Non-pigmented ciliary epithelial cell (primary cell): ENCODE measurements around the gene XRCC2.
"Not testable (repeated sequence)": the region's sequence is repeated elsewhere in the genome, so short reads cannot be mapped to it uniquely, and the experiment has no call there.

Experiments
- DNase-seq: peaks from one replicate; pipeline ENCODE4 v3.0.0-alpha.2; 2010; ENCODE audit warnings: low read depth

XRCC2 gene

DNA sequence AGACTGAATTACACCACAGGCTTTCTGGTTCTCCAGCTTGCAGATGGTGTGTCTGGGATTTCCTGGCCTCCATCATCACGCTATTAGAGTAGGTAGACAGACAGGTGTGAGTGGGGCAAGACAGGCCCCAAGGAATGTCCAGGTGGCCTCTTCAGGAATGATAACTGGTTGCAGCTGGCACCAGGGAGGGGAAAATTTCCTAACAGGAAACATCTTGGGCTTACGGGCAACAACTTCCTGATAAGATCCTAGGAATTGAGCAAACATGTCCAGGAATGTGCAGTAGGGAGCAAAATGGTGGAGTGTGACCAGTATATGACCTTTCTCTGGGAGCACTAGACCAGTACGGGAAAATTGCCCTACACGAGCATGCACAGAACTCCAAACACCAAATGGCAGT lies 11.3 kb downstream of the XRCC2 start:
- DNase-seq: no peak

DNA sequence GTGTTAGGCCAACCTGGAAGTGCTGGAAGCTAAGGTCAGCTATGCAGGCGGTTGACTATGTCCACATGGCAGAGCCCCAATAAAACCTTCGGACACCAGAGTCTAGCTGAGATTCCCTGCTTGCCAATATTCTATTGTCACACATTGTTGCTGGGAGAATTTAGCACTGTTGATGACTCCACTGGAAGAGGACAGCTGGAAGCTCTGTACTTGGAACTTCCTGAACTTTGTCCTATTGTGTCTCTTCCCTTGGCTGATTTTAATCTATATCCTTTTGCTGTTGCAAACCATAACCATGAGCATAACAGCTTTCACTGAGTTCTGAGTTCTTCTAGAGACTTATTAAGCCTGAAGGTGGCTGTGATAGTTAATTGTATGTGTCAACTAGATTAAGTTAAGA lies 12.0 kb downstream of the XRCC2 start:
- no peak for DNase-seq

- DNase-seq: no peak
These were observed 12.7 kb downstream of the XRCC2 start for GRCh38 chr7:152663148-152663740.

DNA sequence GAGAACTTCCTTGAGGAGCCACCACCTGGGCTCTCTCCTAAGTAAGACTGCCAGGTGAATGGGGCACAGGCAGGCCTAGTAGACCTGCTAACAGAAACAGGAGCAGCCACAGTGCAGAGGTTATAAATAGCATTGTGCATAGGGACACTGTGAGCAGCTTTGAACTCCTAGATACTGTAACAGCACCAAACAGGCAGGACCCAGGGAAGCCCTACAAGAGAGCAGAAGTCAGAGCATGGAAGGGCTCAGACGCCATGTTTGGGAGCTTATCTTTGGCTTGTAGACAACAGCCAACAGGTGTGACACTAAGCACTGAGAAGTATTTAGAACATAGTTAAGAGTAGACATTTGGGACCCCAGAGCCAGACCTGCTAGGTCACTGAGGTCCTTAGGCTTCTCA lies 14.5 kb downstream of the XRCC2 start:
- no peak for DNase-seq

- no peak for DNase-seq
These were observed 15.9 kb downstream of the XRCC2 start for GRCh38 chr7:152660021-152660420.

DNA sequence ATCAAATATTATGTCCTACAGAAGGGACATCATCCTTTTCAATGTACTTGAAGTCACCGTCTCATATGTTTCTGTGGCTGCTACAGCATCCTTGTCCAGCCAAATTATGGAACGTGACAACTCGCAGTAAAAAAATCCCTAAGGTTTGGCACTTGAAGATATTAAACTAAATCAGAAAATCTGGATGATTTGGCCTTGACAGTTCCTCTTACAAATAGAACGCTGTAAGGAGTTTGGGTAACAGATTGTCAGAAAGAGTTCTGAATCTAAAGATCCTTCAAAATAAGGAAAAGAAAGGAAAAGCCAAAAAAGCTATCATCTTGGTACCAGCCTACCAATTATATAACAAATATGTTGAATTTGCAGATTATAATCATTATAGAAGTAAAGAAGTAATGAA lies 21.0 kb downstream of the XRCC2 start:
- no peak for DNase-seq

- DNase-seq: no peak
These were observed 26.7 kb downstream of the XRCC2 start for GRCh38 chr7:152649220-152649619.

GRCh38 chr7:152647009-152647408 lies 28.9 kb downstream of the XRCC2 start:
- no peak for DNase-seq

- DNase-seq: not testable (repeated sequence)
These were observed 29.4 kb downstream of the XRCC2 start for GRCh38 chr7:152646579-152646978.

DNA sequence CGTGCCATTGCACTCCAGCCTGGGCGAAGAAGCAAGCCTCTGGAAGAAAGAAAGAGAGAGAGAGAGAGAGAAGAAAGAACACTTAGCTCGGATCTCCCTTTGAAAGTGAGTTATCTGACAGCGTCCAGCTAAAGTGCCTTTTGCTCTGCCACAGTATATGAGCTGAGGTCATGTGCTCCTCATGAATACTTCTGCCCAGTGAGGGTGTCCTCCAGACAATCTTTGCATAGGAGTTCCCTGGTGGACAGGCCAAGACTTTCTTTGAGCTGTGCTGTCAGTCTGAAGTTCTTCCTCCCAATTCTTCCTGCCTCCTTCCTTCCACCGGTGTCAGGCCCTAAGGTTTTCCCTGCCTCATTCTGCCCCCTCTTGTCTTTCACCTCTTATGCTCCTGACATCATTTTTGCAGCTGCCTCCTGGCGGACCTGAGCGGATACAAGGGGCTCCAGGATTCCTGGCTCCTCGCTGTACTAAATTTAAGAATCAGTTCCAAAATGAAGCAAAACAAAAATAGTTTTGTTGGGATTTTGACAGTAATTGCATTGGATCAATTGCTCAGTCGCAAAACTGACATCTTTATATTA lies 31.9 kb downstream of the XRCC2 start:
- DNase-seq: no peak

DNA sequence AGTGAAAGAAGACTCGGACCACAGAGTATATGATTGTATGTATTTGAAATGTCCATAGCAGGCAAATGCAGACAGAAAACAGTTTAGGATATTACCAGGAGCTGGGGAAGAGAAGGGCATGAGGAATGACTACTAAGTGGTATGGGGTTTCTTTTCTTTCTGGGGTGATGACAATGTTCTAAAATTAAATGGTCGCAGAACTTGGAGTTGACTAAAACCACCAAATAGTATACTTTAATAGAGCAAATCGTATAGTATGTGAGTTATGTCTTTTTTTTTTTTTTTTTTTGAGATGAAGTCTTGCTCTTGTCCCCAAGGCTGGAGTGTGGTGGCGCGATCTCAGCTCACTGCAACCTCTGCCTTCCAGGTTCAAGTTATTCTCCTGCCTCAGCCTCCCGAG lies 34.6 kb downstream of the XRCC2 start:
- DNase-seq: no peak

GRCh38 chr7:152640829-152641228 lies 35.1 kb downstream of the XRCC2 start:
- no peak for DNase-seq

DNA sequence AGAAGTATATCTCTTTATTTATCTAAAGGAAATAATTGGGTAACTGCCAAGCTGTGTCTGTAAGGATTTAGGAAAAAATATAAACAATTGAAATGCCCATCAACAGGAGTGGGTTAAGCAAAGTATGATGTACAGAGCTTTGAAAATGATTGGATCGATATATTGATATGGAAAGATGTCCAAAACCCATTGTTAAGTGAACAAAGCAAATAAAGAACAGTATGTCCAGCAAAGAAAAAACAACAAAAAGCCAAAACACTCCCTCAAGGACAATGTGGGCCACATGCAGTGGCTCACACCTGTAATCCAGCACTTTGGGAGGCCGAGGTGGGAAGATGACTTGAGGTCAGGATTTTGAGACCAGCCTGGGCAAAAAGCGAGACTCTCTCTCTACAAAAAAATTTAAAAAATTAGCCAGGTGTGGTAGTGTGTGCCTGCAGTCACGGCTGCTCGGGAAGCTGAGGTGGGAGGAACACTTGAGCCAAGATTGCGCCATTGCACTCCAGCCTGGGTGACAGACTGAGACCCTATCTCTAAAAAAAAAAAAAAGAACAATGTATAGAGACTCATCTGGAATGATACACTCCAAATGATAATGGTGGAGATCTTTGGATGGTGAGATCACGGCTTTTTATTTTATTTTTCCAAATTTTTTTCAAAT lies 37.9 kb downstream of the XRCC2 start:
- DNase-seq: no peak

GRCh38 chr7:152637161-152637560 lies 38.8 kb downstream of the XRCC2 start:
- no peak for DNase-seq

GRCh38 chr7:152636441-152636840 lies 39.5 kb downstream of the XRCC2 start:
- DNase-seq: no peak

- DNase-seq: no peak
These were observed 42.4 kb downstream of the XRCC2 start for GRCh38 chr7:152633504-152633903.

DNA sequence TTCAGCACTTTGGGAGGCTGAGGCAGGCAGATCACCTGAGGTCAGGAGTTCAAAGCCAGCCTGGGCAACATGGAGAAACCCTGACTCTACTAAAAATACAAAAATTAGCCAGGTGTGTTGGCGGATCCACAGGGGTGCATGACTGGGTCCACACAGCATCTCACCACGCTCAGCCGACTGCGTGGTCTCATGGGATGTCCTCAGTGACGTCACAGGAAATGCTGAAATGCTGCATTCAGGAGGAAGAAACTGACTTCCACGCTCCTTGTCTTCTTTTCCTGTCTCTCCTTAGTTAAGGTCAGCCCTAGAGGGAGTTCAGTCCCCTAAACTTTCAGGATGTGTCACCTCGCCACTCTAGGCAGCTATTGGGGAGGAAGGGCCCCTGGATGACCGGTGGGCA lies 42.9 kb downstream of the XRCC2 start:
- DNase-seq: no peak

DNA sequence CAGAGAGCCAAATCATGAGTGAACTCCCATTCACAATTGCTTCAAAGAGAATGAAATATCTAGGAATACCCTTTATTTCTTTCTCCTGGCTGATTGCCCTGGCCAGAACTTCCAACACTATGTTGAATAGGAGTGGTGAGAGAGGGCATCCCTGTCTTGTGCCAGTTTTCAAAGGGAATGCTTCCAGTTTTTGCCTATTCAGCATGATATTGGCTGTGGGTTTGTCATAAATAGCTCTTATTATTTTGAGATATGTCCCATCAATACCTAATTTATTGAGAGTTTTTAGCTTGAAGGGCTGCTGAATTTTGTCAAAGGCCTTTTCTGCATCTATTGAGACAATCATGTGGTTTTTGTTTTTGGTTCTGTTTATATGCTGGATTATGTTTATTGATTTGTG lies 47.2 kb downstream of the XRCC2 start:
- not testable (repeated sequence) for DNase-seq

- DNase-seq: no peak
These were observed 51.7 kb downstream of the XRCC2 start for GRCh38 chr7:152624228-152624627.

GRCh38 chr7:152621426-152621825 lies 54.5 kb downstream of the XRCC2 start:
- no peak for DNase-seq

GRCh38 chr7:152619027-152619739 lies 56.8 kb downstream of the XRCC2 start:
- no peak for DNase-seq

- DNase-seq: no peak
These were observed 57.5 kb downstream of the XRCC2 start for GRCh38 chr7:152618427-152618826.

DNA sequence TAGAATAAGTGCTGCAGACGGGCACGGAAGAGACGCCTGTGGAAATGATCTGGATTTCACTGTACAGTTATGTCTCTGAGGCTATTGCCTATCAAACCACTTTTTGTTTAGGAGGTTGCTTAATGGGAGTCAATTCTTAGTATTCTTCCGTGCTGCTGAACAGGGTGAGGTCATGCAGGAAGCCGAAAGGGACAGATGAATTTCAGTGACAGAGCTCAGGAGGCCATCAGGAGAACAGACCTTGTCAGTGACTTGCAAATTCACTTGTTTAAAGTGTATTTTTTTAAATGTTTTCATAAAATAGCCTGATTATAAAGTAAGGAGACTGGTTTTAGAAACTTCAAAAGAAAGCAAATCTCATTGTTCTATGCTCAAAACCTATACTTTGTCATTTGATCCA lies 58.9 kb downstream of the XRCC2 start:
- DNase-seq: no peak
